ENCODE results near the gene SDHD. TPM values are rescaled to one million over a fixed set of nuclear protein-coding genes. Genes with fewer than 3 reads are reported as not detected.

The SDHD gene
- total RNA-seq, 1 donor from 2014 or later: 67.9 TPM

DNA sequence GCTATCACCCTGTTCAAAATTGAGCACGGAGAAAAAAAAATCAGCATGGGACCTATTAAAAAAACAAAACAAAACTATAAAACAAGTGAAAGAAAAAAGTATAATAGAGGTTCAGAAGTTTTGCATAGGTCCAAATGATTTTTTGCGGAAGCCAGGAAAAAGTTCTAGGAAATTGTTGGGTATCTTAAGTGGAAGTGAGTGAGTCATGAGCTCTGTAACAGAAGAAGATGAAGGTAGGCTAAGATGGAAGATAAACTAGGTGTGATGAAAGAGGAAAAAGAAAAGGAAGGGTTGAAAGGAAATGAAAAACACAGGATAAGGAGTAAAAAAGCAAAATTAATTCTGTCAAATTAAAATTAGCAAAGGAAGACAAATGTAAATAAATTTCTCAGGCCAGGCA, 27.8 kb downstream of the SDHD start:
- no peaks in the 10 kb centered on the region for H3K27me3 Mint-ChIP-seq
- H3K4me1 Mint-ChIP-seq (ENCODE audit: unreplicated experiment): no peaks in the 10 kb centered on the region
- no peak overlapping the region for H3K4me3 Mint-ChIP-seq
- peaks cover 11% of the 10 kb centered on the region for H3K36me3 Mint-ChIP-seq
- H3K27ac Mint-ChIP-seq: no peak overlapping the region
- TF ChIP-seq, protein P1, sequence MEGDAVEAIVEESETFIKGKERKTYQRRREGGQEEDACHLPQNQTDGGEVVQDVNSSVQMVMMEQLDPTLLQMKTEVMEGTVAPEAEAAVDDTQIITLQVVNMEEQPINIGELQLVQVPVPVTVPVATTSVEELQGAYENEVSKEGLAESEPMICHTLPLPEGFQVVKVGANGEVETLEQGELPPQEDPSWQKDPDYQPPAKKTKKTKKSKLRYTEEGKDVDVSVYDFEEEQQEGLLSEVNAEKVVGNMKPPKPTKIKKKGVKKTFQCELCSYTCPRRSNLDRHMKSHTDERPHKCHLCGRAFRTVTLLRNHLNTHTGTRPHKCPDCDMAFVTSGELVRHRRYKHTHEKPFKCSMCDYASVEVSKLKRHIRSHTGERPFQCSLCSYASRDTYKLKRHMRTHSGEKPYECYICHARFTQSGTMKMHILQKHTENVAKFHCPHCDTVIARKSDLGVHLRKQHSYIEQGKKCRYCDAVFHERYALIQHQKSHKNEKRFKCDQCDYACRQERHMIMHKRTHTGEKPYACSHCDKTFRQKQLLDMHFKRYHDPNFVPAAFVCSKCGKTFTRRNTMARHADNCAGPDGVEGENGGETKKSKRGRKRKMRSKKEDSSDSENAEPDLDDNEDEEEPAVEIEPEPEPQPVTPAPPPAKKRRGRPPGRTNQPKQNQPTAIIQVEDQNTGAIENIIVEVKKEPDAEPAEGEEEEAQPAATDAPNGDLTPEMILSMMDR (conservative IDR thresholded peaks at IDR 0.05): no peak
- H3K9me3 Mint-ChIP-seq: no peaks in the 10 kb centered on the region
- no peak for DNase-seq (ENCODE audit: extremely low spot score, unreplicated experiment)

DNA sequence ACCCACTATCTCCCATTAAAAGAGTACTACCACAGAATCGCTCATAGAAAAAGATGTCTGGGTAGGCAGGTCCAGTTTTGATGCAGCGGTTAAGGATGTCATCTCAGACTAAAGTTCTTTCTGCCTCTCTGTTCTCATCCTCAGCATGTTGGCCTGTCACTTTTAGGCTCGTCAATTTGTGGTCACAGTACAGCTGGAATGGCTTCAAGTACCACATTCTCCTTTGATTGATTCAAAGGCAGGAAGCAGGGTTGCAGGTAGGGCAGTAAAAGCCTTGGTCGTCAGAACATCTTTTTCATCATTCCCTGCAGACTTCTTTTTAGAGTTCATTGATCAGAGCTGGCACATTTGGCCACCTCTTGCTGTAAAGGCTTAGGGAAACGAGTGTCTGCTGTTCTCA, 28.7 kb downstream of the SDHD start:
- H3K27ac Mint-ChIP-seq: no peak overlapping the region
- H3K27me3 Mint-ChIP-seq: no peaks in the 10 kb centered on the region
- no peaks in the 10 kb centered on the region for H3K9me3 Mint-ChIP-seq
- DNase-seq (ENCODE audit: extremely low spot score, unreplicated experiment): no peak
- H3K36me3 Mint-ChIP-seq: peaks cover 10% of the 10 kb centered on the region
- no peak overlapping the region for H3K4me3 Mint-ChIP-seq
- H3K4me1 Mint-ChIP-seq (ENCODE audit: unreplicated experiment): no peaks in the 10 kb centered on the region
- TF ChIP-seq, protein P1 (conservative IDR thresholded peaks at IDR 0.05): no peak

DNA sequence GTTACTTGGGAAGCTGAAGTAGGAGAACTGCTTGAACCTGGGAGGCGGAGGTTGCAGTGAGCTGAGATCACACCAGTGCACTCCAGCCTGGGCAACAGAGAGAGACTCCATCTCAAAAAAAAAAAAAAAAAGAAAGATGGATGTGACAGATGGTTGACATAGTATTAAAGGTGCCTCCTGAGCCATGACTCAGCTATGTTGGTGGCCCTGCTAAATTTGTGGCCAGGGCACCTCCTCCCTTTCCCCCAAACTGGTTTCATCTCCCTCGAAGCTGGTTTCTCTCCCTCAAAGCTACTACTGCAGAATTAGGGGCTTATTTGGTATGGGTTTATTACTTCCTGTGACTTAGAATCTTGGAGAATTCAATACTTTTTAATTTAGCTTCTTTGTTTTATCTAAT, 31.5 kb downstream of the SDHD start:
- Mint-ChIP-seq H3K4me1 (ENCODE audit: unreplicated experiment) (no peaks in the 10 kb centered on the region), H3K36me3 (peaks cover 7% of the 10 kb centered on the region)

DNA sequence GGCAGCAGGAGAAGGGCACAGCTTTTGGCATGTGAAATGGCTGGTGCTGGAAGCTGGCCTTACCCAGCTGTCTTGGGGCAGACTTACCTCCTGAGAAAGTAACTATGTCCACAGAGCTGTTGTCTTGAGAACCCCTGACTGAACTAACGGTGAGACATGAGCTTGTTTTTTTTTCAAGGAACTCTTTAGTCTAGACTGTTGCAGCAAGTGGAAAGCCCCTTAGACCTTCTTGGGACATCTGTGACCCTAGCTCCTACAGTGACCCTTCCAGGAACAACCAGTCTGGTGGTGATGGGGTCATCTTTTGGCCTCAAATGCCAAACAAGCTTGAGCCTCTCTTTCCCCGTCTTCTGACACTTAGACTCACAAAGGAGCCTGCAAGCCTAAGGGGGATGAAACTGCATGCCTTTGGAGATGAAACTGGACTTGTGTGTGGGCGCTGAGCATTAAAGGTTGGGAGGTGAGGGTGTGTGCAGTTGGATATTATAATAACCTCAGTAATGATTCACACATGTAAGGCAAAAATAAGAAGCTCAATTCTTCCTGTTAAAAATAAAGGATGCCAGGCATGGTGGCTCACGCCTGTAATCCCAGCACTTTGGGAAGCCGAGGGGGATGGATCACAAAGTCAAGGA, 35.4 kb downstream of the SDHD start:
- no peaks in the 10 kb centered on the region for H3K27me3 Mint-ChIP-seq
- no peaks in the 10 kb centered on the region for H3K4me1 Mint-ChIP-seq (ENCODE audit: unreplicated experiment)
- no peak overlapping the region for H3K27ac Mint-ChIP-seq
- no peaks in the 10 kb centered on the region for H3K9me3 Mint-ChIP-seq
- no peak for DNase-seq (ENCODE audit: extremely low spot score, unreplicated experiment)
- H3K36me3 Mint-ChIP-seq: peaks cover 4% of the 10 kb centered on the region
- H3K4me3 Mint-ChIP-seq: no peak overlapping the region
- TF ChIP-seq, protein P1 (conservative IDR thresholded peaks at IDR 0.05): no peak

More for the DNA sequence above, 31.5 kb downstream of the SDHD start:
- H3K27ac Mint-ChIP-seq: no peak overlapping the region
- H3K27me3 Mint-ChIP-seq: no peaks in the 10 kb centered on the region
- H3K9me3 Mint-ChIP-seq: no peaks in the 10 kb centered on the region
- no peak for DNase-seq (ENCODE audit: extremely low spot score, unreplicated experiment)
- no peak overlapping the region for H3K4me3 Mint-ChIP-seq
- TF ChIP-seq, protein P1 (conservative IDR thresholded peaks at IDR 0.05): no peak

DNA sequence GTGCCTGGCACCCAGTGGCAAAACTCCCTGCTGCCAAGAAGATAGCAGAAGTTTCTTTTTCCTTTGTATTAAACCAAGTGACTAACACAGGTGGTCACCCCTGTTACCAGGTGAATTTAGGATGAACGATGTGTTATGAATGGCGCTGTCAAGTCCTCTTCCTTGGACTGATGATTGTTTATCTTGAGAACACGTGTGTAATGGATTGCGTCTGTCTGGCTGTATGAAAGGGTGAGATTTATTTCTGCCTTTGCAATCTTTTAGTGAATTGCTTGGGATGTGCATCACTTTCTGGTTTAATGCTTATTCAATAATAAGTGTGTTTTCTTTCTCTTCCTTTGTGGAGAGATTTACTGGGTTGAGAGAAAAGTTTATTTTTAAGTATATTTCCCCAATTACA, 36.5 kb downstream of the SDHD start:
- H3K4me3 Mint-ChIP-seq: no peak overlapping the region
- no peaks in the 10 kb centered on the region for H3K4me1 Mint-ChIP-seq (ENCODE audit: unreplicated experiment)
- TF ChIP-seq, protein P1 (conservative IDR thresholded peaks at IDR 0.05): no peak
- no peak for DNase-seq (ENCODE audit: extremely low spot score, unreplicated experiment)
- H3K36me3 Mint-ChIP-seq: peaks cover 3% of the 10 kb centered on the region
- H3K27ac Mint-ChIP-seq: no peak overlapping the region
- no peaks in the 10 kb centered on the region for H3K9me3 Mint-ChIP-seq
- H3K27me3 Mint-ChIP-seq: no peaks in the 10 kb centered on the region
